ENCODE measurements around the gene LSAMP.

DNA sequence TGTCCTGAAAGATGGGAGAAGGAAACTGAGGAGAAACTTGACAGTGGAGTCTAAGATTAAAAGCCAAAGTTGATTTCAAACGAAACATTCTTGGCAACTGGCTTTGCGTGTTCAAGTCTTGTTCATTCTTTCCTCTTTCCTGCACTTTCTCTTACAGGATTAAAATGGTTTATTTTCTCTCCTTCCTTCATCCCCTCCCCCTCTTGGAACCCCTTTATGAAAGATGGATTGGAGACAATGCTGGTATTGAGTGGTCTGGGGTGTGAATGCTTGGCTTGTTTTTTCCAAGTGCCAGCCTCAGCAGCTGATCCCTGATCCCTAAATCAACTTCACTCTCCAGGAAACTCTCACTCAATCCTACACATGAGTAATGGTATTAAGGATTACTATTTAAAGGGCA lies 703 bp upstream of the LSAMP start:
- TF ChIP-seq CTCF (IDR thresholded peaks at IDR 0.05) (no peak), EP300 (IDR thresholded peaks at IDR 0.05) (no peak), POLR2A (IDR thresholded peaks at IDR 0.05) (no peak), POLR2AphosphoS5 (IDR thresholded peaks at IDR 0.05) (no peak)
